Calu3 (cell line): ENCODE results near the gene TMEM151B. TPM values are rescaled to one million over a fixed set of nuclear protein-coding genes. Genes with fewer than 3 reads are reported as not detected.
A peak's percentile ranks its signal among the peaks of the same experiment; 100 is the strongest.

ENCODE experiments used
- BruUV-seq: library from RNA; stranded (reverse); fragments of 400-500 nt; replicated peaks from 2 replicates; lab custom pipeline; 2021; lab: Mats Ljungman, UMichigan
- CTCF ChIA-PET: fragments of 300-600 bp; sonication (Branson Sonifier 250); formaldehyde crosslinking; loops from one replicate; lab custom pipeline; 2022; ENCODE audit warnings: antibody characterized with exemption; lab: Charles Lee
- DNase-seq: peaks from one replicate; pipeline ENCODE4 v3.0.0; 2022
- H3K27ac Mint-ChIP-seq: one replicate; pipeline ENCODE4 v1.8.0; 2022; ENCODE audit warnings: mixed read lengths; ENCODE audit not compliant: unreplicated experiment
- H3K27me3 Mint-ChIP-seq: one replicate; pipeline ENCODE4 v1.8.0; 2022; ENCODE audit warnings: mixed read lengths; ENCODE audit not compliant: unreplicated experiment
- H3K36me3 Mint-ChIP-seq: one replicate; pipeline ENCODE4 v1.8.0; 2022; ENCODE audit warnings: mild to moderate bottlenecking, moderate library complexity, mixed read lengths; ENCODE audit not compliant: insufficient read depth, unreplicated experiment
- H3K4me1 Mint-ChIP-seq: one replicate; pipeline ENCODE4 v1.8.0; 2022; ENCODE audit warnings: mild to moderate bottlenecking, low read depth, mixed read lengths; ENCODE audit not compliant: unreplicated experiment
- H3K4me3 Mint-ChIP-seq: one replicate; pipeline ENCODE4 v1.8.0; 2022; ENCODE audit warnings: mild to moderate bottlenecking, low read depth, moderate library complexity, mixed read lengths; ENCODE audit not compliant: unreplicated experiment
- H3K9me3 Mint-ChIP-seq: one replicate; pipeline ENCODE4 v1.8.0; 2022; ENCODE audit warnings: low read depth, mixed read lengths; ENCODE audit not compliant: unreplicated experiment
- intact Hi-C: fragments of 100-400 bp; cut with micrococcal nuclease; formaldehyde crosslinking; loops from one replicate; pipeline ENCODE4 v1.10.0; 2022; ENCODE audit not compliant: unreplicated experiment
- total RNA-seq: library from RNA; stranded (reverse); gene quantifications from 2 replicates; pipeline ENCODE4 v1.2.3, GENCODE V29; 2022
- TF ChIP-seq, protein P1 (sequence below): fragments of 200-600 bp; IDR thresholded peaks from one replicate; pipeline ENCODE4 v1.8.0; 2022; ENCODE audit warnings: antibody characterized with exemption; ENCODE audit not compliant: unreplicated experiment

TMEM151B gene
- total RNA-seq, 1 experiment from 2014 or later: not detected

DNA sequence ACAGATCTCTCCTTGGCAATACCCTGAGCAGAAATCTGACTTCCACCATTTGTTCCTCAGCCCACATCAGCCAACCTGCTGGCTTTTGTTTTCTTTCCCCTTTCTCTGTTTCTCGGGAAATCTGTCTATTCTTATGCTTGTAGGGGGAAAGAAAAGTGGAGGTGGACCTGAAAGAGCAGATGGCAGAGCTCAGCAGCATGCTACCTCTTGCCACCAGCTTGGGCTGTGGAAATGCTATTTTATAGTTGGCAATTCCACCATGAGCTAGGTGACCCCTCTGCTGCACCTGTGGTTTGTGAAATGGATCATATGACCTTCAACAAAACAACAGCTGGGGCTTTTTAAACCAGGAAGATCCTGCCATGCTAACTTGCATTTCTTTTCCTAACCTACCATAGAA, 65.4 kb downstream of the TMEM151B start:
- TF ChIP-seq, protein P1, sequence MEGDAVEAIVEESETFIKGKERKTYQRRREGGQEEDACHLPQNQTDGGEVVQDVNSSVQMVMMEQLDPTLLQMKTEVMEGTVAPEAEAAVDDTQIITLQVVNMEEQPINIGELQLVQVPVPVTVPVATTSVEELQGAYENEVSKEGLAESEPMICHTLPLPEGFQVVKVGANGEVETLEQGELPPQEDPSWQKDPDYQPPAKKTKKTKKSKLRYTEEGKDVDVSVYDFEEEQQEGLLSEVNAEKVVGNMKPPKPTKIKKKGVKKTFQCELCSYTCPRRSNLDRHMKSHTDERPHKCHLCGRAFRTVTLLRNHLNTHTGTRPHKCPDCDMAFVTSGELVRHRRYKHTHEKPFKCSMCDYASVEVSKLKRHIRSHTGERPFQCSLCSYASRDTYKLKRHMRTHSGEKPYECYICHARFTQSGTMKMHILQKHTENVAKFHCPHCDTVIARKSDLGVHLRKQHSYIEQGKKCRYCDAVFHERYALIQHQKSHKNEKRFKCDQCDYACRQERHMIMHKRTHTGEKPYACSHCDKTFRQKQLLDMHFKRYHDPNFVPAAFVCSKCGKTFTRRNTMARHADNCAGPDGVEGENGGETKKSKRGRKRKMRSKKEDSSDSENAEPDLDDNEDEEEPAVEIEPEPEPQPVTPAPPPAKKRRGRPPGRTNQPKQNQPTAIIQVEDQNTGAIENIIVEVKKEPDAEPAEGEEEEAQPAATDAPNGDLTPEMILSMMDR: no peak

DNA sequence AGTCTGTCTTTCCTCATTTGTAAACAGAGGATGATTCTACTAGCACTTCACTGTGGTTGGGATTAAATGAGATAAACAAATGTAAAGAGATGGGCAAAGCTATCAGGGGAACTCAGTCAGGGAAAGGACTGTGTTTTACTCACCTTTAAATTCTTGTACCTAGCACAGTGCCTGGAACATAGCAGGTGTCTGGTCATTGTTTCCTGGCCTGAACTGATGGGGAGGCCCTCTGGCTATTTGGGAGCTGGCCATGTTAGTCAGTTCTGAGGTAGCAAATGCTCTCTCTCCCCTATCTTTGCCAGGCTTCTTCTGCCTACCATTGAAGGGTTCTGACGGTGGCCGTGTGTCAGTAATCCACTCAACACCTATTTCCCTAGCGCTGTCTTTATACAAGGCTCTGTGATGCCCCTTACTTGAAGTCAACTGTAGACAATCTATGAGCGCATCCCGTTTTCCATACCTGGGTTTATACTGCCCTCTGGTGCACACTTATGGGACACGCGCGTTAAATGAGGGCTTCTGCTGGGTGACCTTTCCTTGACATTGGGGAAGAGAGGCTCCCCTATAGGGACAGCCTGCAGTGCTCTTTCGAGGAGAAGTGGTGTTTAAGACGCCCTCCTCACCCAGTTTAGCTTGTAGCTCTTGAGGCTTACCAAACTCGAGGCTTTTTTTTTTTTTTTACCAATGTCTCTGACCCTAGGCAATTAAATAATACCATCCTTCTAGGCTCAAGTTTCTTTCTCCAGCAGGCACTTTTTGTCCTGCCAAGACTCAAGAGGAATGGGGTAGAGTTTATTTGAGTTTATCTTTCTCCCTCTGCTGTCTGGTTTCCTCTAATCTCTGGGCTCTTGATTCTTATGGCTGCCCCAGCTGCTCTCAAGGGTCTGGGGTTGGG, 68.2 kb downstream of the TMEM151B start:
- TF ChIP-seq, protein P1: peak; percentile 84
- no peaks in the 10 kb centered on the region for H3K9me3 Mint-ChIP-seq
- H3K4me1 Mint-ChIP-seq: no peaks in the 10 kb centered on the region
- no peaks in the 10 kb centered on the region for H3K36me3 Mint-ChIP-seq
- intact Hi-C loops: loop anchor here (1.0 kb wide), 3 partner anchors 70 to 242 kb away; no protein-coding TSS in a partner anchor
- no peak overlapping the region for H3K4me3 Mint-ChIP-seq
- DNase-seq: peak; percentile 77
- peaks cover 65% of the 10 kb centered on the region for H3K27me3 Mint-ChIP-seq
- CTCF ChIA-PET: interaction anchor here (0.8 to 4.0 kb wide), 5 partner anchors 25 to 242 kb away, joined by 3 to 53 read pairs (median 3); partner anchors contain the start of gene AARS2
- no TSS peak for BruUV-seq
- no peak overlapping the region for H3K27ac Mint-ChIP-seq

More for the DNA sequence above, 65.4 kb downstream of the TMEM151B start:
- H3K4me3 Mint-ChIP-seq: no peak overlapping the region
- intact Hi-C loops: no loop called here
- DNase-seq: no peak
- H3K9me3 Mint-ChIP-seq: no peaks in the 10 kb centered on the region
- peaks cover 66% of the 10 kb centered on the region for H3K27me3 Mint-ChIP-seq
- CTCF ChIA-PET: interaction anchor here (1.0 kb wide), 1 partner anchor 67 kb away, joined by 8 read pairs; no protein-coding TSS in a partner anchor
- no peaks in the 10 kb centered on the region for H3K4me1 Mint-ChIP-seq
- BruUV-seq: no TSS peak
- no peak overlapping the region for H3K27ac Mint-ChIP-seq
- H3K36me3 Mint-ChIP-seq: no peaks in the 10 kb centered on the region

DNA sequence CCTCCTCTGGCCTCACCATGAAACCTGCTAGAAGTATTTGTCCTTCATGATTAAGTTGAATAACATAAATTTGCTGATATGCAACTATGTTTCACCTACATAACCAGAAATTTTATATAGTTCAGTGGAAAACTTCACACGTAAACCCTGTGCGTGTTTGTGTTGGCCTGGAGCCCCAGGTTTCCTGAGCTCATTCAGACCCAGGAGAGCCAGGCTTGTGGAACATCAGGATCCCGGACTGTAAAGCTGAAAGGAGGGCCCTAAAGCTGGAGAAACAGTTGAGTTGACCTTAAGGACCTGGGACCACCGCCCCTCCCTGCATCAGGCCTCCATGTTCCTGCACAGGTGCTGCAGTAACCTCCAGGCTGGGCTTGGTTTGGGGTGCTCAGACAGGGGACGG, 69.1 kb downstream of the TMEM151B start:
- H3K27ac Mint-ChIP-seq: no peak overlapping the region
- no TSS peak for BruUV-seq
- intact Hi-C loops: no loop called here
- H3K4me3 Mint-ChIP-seq: no peak overlapping the region
- no peaks in the 10 kb centered on the region for H3K4me1 Mint-ChIP-seq
- DNase-seq: no peak
- H3K27me3 Mint-ChIP-seq: peaks cover 65% of the 10 kb centered on the region
- CTCF ChIA-PET: interaction anchor here (0.8 to 4.0 kb wide), 4 partner anchors 10 to 166 kb away, joined by 3 to 53 read pairs (median 4); partner anchors contain the start of gene AARS2
- TF ChIP-seq, protein P1: no peak
- H3K36me3 Mint-ChIP-seq: no peaks in the 10 kb centered on the region
- no peaks in the 10 kb centered on the region for H3K9me3 Mint-ChIP-seq

DNA sequence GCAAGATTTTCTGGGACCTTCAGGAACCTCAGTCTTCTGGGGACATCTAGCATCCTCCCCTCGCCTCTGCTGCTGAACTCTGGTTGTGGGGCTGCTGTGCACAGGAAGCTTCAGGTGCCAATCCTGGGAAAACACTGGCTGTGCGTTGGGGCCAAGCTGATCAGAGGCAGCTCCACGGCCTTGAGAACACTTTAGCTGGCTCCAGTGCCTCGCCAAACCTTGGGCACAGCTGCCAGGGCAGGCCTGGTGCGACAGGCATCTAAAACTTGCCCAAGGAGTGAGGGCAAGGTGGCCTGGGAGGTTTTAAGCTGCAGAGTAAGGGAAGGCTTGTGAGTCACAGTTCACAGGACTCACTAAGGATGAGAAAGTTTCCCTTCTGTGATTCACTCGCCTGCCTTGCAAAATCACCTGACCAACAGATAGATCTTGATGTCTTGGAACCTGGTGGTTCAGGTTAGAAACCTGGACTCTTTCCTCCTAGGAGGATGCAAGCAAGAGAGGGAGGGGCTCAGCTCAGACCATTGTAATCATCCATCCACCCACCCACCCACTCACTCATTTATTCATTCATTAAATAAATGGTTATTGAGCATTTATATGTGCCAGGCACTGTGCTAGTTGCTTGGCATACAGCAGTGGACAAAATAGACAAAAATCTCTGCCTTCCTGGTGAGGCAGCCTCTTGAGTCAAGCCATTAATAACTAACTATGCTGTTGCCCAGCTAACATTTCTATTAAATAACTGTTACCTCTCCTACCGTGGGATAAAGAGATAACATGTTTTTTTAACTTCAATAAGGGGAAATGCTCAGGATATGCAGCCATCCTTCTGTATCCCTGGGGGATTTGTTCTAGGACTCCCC, 69.7 kb downstream of the TMEM151B start:
- no peak overlapping the region for H3K4me3 Mint-ChIP-seq
- TF ChIP-seq, protein P1: no peak
- BruUV-seq: no TSS peak
- H3K36me3 Mint-ChIP-seq: no peaks in the 10 kb centered on the region
- no peaks in the 10 kb centered on the region for H3K4me1 Mint-ChIP-seq
- intact Hi-C loops: no loop called here
- no peak for DNase-seq
- H3K27ac Mint-ChIP-seq: no peak overlapping the region
- no peaks in the 10 kb centered on the region for H3K9me3 Mint-ChIP-seq
- peaks cover 70% of the 10 kb centered on the region for H3K27me3 Mint-ChIP-seq
- CTCF ChIA-PET: interaction anchor here (0.7 to 4.0 kb wide), 5 partner anchors 10 to 167 kb away, joined by 3 to 53 read pairs (median 3); partner anchors contain the start of gene AARS2
